HuH-7.5 (cell line): ENCODE measurements around the gene PDE6D.

ENCODE experiments used
- DNase-seq: peaks from one replicate; pipeline ENCODE4 v3.0.0; 2011; ENCODE audit warnings: low spot score

The PDE6D gene

DNA sequence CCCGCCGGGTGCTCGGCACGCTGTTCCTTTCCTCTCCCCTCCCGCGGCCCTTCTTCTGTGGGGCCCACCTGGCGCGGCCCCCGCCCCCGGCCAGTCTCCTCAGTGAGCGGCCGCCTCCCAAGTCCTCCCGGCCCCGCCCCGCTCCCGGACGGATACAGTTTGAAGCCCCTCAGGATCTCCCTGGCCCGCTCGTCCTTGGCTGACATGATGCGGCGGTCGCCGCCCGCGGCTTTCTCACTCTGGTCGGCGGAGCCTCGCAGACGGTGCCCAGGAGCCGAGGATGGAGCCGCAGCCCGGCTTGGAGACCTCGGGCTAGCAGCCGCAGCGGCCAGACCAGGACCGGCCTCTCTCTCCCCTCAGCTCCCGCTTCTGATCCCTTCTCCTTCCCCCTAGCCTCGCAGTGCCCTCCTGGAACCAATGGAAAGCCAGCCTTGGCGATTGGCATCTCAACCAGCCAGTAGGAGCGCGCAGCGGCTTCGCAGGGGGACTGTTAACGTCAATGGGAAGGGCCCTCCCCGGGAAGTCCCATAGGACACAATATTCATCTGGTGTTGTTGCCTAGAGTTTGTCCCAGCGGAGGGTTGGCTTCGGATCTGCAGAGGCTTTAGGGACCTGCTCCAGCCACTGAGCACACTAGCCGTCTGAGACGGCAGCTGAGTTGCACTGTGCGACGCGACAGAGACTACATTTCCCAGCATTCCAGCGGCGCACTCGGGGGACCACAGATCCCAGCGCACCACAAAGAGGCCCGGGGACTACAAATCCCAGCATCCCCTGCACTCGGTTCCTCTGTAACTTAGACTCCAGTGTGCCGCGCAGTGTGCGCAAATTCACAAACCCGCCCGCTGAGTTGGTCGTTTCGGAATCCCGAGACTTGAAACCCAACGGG lies at the start of gene PDE6D:
TSS of gene PDE6D (minus strand) at position 374 of the 889 bp plus-strand sequence. CDS start at position 206, 168 bp downstream.
- DNase-seq, result peak; percentile 98

DNA sequence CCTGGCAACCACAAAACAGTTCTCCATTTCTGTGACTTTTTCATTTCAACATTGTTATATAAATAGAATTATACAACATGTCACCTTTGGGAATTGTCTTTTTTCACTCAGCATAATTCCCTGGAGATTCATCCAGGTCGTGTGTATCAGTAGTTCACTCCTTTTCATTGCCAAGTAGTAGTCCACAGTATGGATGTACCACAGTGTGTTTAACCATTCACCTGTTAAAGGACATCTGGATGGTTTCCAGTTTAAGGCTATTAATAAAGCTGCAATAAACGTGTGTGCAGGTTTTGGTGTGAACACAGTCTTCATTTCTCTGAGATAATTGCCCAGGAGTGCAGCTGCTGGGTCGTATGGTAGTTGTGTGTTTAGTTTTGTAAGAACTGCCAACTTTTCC lies 40.8 kb upstream of the PDE6D start:
- DNase-seq, result no peak

- no peak for DNase-seq
Measured at GRCh38 chr2:231820786-231821303, 39.8 kb upstream of the PDE6D start.

- DNase-seq, result no peak
Measured at GRCh38 chr2:231819447-231820042, 38.5 kb upstream of the PDE6D start.

- DNase-seq, result no peak
Measured at GRCh38 chr2:231816327-231817026, 35.4 kb upstream of the PDE6D start.

DNA sequence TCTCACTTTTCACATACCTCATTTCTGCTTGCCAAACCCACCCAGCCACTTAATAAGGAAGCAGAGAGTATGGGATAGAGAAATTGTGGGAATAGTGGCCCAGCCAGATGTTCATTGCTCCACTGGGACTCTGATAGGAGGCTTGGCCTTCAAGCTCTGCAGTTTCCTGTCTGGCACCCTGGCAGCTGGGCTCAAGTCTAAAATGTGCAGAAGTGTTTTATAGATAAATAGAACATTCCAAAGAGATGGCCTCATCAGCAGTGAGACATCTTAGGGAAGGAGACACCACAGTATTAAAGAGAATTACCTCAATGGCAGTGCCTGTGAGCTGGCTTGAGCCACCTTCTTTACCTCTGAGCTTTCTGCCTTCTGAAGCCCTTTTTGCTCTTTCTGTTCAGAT lies 29.8 kb upstream of the PDE6D start:
- DNase-seq, result no peak

DNA sequence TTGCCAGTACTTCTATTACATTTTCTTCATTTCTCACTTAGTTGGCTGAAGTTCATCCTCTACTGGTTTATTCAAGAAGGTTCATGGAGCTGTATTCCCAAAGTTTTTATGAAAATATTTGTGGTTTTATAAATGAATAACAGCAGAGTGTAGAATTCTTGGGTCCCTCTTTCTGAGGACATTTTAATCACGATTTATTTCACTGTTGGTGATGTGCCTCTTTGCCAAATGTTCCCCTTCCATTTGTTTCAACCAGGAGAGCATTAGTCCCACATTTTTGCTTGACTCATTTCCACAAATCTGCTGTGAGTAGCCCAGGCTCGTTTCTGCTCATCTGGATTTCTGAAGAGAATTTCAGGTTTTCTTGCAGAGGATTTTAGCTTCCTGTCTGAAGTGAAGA lies 25.9 kb upstream of the PDE6D start:
- no peak for DNase-seq

DNA sequence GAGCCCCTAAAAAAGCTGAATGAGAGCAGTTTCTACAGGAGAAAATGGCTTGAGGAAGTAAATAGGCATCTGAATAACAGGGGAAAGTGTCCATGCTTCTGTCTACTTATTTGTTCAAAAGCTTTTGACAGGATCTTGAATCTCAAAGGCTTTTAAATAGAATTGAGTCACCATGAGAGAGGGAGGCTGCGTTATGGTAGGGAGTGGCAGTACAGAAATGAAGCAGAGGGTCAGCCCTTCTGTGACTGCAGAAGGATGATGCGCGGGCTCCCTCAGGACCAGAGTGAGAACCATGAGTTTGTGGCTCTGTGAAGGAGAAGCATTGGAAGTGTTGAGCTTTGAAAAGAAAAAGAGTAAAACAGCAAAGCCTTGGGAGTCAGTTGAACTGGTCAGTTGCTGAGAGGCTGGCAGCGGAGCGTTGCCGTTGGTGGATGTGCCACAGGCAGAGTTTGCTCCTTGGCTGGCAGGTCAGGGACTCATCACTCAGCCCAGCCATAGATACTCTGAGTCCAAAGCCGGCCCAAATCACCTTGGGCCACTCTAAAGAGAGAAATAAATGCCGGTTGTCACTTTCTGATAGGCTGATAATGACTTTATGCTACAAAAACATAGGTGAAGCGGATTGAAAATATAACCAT lies 22.5 kb upstream of the PDE6D start:
- no peak for DNase-seq

- DNase-seq, result peak; percentile 25
Measured at GRCh38 chr2:231800493-231801091, 19.5 kb upstream of the PDE6D start.

DNA sequence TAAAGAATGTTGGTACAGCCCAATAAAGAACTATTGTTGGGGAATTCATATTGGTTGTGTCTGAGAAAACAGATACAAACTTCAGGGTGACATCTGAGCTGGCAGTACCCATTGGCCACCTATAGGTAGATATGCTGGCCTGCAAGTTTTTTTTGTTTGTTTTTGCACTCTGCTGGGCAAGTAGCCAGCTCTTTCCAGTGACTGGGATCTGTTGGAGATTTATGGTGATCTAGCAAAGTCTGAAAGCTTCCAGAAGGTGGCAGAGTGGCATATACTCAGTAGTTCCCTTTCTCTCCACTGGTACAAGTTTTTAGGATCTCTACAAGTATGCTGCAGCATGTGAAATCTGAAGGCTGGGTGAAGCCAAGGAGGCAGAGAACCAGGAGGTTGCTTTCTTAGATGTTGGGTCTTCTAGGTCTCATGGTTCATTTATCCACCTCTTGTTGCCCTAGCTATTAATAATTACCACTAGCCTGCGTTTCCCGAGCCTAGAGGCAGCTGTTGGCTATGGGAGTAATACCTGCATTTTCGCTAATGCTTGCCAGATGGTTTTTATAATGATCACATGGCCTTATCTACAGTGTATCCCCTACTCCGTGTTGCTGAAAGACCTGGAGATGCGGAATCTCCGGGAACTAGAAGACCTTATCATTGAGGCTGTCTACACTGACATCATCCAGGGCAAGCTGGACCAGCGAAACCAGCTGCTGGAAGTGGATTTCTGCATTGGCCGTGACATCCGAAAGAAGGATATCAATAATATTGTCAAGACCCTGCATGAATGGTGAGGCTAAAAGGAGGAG lies 14.6 kb upstream of the PDE6D start:
- DNase-seq, result peak; percentile 59

DNA sequence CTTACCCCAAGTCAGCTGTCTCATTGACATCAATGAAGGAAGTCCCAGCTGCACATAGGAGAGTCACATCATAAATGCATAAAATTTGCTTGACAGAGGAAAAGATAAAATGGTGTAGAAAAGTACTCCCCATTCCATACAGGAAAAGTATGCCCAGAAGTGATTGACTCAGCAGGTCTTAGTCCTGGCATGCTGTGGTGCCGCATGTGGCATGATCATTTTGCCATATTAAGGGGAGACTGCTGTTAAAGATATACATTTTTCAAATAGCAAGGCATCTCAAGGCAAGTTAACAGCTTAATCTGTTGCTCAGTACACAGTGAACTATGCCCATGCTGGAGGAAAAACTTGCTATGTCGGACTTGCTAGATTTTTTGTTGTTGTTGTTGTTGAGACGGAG lies 13.3 kb upstream of the PDE6D start:
- no peak for DNase-seq

- DNase-seq, result no peak
Measured at GRCh38 chr2:231791107-231791506, 10.0 kb upstream of the PDE6D start.

DNA sequence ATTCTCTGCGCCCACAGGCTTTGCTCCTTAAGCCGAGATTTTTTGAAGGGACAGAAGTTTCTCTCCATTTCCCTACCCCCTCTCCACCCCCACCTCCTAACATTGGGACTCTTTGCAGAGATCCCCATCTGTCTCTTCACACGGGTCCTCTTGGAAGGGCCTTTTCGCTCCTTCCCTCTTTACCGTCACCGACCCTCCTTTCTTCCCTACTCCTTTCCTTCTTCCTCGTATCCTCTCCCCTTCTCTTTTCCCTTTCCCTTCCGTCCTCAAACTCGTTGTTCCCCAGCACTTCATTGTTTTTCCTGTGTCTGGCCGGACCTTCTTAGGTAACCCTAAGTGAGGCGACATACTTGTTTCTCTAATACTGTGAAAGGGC lies 5.8 kb upstream of the PDE6D start:
- DNase-seq, result no peak

GRCh38 chr2:231786177-231786916 lies 5.3 kb upstream of the PDE6D start, which contains the start of gene COPS7B:
TSS of gene COPS7B (plus strand) at chr2:231786445. CDS start at chr2:231788571, 2,126 bp downstream.
- DNase-seq, result peak; percentile 69

- no peak for DNase-seq
Measured at GRCh38 chr2:231785822-231786176, 4.7 kb upstream of the PDE6D start.

DNA sequence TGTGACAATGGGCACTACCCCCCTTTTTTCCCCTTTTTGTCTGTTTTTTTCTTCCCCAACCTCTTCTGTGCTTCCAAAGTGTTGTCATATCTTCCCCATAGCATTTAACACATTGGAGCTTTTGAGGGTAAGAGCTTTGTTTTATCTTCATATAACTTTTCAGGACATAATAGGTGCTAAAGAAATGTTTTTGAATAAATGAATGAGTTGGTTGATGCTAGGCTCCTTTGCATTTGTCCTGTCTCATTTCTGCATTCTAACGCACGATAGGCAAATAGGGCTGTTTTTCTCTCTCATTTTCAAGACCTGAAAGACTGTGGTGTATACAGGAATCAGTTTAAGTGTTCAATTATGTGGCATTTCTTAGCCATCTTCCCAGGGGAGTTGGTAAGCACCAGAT lies 4.3 kb upstream of the PDE6D start:
- DNase-seq, result no peak

- no peak for DNase-seq
Measured at GRCh38 chr2:231781798-231782726, 980 bp upstream of the PDE6D start.

GRCh38 chr2:231780123-231780908 lies 766 bp downstream of the PDE6D start:
- peak; percentile 67 for DNase-seq
